Stimulated activated CD8-positive, alpha-beta memory T cell treated with anti-CD3 and anti-CD28 coated beads, Interleukin-15, amount 100 ng/mL, for 48 hours (primary cell): ENCODE results near the gene ZDHHC5.

Experiments used
- DNase-seq, 2 donors: peaks; one replicate each; pipeline ENCODE4 v3.0.0-alpha.2; 2020; ENCODE audit warnings: low read depth in 2 of 2

The ZDHHC5 gene

DNA sequence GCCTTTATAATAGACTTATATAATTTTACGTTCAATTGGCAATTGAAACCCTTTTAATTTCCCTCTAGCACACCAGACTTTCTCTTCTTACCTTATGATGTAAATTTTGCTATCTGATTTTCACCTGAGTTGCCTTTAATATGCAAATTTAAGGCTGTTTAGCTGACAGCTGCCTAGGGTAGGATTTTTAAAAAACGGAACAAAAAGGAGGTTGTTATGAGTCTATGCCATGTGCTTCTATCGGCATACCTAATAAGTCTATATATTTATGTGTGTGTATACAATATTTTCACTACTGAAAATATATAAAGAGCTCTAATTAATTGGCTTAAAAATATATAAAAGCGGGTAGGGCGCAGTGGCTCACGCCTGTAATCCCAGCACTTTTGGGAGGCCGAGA is 61.6 kb downstream of the ZDHHC5 start:
- no peak for DNase-seq

DNA sequence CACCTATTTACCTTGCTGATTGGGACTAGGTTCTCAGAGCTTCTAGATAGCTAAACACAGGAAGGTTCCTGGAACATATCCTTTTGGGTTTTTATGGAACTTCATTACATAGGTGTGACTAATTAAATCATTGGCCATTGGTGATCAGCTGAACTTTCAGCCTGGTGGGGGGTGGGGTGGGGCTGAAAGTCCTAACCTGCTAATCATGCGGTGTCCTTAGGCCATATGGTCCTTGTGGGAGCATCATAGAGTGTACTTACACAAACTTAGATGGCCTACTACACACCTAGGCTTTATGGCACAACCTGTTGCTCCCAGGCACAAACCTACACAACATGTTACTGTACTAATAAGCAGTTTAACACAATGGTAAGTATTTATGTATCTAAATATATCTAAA is 64.7 kb downstream of the ZDHHC5 start:
- DNase-seq, result no peak

DNA sequence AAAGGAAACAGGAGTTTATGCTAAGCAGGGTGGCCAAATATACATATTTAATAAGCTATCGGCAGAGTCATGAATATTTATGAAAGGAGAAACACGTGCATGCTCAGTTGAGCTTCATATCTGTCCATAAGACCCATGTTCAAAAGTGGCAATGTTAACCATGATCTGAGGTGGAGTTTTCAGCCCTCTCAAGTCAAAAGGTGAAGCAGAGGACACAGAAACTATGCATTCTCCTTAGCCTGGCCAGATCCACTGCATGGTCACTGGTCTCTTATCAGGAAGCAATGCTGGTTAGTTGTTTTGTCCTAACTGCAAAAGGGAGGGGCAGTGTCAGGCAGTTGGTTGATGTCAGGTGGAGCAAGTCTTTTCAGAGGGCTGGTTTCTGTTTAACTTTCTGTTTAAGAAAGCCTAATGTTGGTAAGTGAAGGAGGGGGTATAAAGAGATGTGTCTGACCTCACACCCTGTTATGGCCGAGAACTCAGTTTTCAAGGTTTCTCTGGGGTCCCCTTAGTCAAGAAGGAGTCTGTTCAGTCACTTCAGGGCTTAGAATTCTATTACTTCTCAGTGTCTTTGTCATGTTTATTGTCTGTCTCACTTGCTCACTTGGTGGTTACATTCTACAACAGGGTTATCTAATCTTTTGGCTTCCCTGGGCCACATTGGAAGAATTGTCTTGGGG is 67.8 kb downstream of the ZDHHC5 start:
- no peak for DNase-seq

DNA sequence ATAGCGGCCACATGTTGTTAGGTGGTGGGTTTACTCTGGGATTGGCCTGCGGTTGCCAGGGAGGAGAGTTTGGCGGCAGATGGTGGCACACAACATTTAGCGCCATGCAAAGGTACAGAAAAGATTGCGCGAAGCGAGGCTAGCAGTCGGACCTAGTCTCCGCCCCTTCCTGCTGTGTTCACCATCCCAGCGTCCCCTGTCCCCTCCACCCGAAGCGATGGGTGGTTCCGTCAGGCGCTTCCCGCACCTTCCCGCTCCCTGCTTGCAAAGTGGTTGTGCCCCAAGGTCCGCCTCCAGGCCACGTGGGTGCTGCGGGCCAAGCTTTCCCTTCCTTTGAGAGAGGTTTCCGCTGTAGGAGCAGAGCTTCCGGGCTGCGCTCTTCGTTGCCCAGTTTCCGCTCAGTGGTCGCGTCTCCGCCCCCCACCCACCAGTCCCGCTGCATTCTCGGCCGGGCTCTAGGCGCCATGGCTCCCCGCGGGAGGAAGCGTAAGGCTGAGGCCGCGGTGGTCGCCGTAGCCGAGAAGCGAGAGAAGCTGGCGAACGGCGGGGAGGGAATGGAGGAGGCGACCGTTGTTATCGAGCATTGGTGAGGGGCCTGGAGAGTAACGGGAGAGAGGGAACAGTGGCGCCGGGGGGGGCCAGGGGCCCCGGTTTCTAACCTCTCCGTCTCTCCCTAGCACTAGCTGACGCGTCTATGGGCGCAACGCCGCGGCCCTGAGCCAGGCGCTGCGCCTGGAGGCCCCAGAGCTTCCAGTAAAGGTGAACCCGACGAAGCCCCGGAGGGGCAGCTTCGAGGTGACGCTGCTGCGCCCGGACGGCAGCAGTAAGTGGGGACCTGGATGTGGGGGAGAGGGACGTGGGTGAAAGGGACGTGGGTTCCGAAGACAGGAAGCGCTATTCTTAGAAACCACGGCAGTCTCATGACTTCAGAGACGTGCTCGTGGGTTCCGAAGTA is 73.5 kb downstream of the ZDHHC5 start, which contains the start of gene SELENOH:
Gene SELENOH, plus strand, starts transcription at position 360 of the 955 bp plus-strand sequence. Its CDS starts 105 bp downstream, at position 465.
- DNase-seq, result peak; percentile 95 to 96

DNA sequence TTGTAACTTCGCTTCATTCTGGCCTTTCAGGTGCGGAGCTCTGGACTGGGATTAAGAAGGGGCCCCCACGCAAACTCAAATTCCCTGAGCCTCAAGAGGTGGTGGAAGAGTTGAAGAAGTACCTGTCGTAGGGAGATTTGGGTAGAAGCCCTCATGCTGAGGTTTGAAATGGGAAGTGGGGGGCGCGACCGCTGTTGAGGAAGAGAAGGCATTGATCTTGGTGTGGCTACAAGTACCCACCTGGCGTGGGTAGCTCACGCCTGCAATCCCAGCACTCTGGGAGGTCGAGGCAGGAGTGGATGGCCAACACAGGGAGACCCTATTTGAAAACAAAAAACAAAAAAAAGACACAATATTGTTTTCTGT is 74.2 kb downstream of the ZDHHC5 start:
- no peak for DNase-seq

DNA sequence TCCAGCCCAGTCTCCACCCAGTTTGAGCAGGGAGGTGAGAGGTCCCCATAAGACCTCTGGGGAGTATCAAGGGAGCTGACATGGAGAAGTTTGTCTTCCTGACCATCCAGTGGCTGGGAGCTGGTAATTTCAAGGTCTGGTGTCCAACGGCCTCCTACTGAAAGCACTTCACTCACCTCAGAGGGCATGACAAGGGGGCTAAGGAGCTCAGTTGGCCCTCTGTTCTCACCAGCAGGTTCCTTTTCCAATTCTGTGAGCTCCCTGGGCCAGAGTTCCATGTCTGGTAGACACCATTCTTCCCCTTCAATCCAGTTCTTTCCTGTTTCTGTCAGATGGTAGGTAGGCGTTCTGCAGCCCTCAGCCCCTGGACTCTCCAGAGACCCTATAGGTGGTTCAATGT is 76.4 kb downstream of the ZDHHC5 start:
- no peak for DNase-seq

DNA sequence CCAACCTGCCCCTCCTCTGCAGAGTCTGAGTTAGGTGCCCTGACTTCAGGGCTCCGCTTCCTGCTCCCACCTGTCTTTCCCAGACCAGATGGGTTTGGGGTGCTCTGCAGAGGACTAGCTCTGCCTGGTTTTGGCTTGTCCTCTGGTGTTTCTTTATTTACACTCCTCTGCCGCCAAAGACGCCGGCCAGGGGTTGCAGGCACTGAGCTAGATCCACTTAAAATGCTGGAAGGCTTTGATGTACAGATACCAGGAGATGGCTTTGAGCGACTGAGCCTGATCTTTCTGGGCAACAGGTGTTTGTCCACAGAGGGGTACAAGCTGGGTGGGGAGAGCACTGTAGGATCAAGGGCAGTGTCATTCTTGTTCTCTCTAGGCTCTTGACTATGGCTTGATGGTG is 77.3 kb downstream of the ZDHHC5 start:
- no peak for DNase-seq

DNA sequence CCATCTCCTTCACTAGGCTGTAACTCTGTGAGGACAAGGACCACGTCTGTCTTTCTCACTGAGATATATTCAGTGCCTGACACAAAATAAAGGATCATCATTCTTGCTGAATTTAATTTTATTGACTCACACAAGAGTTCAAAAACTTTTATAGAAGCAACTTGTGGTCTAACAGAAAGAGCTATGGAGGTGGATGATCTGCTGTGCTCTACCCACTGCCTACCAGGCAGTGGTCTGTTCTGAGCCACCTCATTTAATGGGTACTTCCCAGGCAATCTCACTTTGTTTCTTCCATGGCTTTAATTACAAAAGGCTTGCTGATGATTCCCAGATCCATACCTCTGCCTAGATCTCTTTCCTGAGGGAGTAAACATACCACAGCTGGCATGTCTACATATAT is 79.0 kb downstream of the ZDHHC5 start:
- DNase-seq, result no peak
